ENCODE data around the gene ZNF429. TPM values are rescaled to one million over a fixed set of nuclear protein-coding genes. Genes with fewer than 3 reads are reported as not detected.
A peak's percentile ranks its signal among the peaks of the same experiment; 100 is the strongest.

ZNF429 gene
- total RNA-seq, 1 experiment from 2014 or later = 8.3 TPM

- H3K36me3 ChIP-seq (ENCODE audit: control insufficient read depth, insufficient read depth, low read length) = no peaks in the 10 kb centered on the region
- TF ChIP-seq TCF7L2 (IDR thresholded peaks at IDR 0.05; ENCODE audit: low read depth, low read length) = no peak
- TF ChIP-seq CTCF (IDR thresholded peaks at IDR 0.05) = no peak
- TF ChIP-seq POLR2AphosphoS5 (IDR thresholded peaks at IDR 0.05; ENCODE audit: low read depth, low read length) = no peak
- no peak for TF ChIP-seq REST (IDR thresholded peaks at IDR 0.05; ENCODE audit: insufficient read depth in 1 of 2, low read depth in 2 of 2, low read length in 1 of 2)
- no peak for TF ChIP-seq SIN3A (IDR thresholded peaks at IDR 0.05; ENCODE audit: borderline replicate concordance, insufficient read depth, low read depth, low read length)
- ChIA-PET POLR2A (interaction anchor here (1.2 kb wide), 1 partner anchor 12 kb away, joined by 4 read pairs; no protein-coding TSS in a partner anchor), CTCF (no interaction called here)
- H3K27ac ChIP-seq (ENCODE audit: low read length) = no peak overlapping the region
- H3K27me3 ChIP-seq (ENCODE audit: control insufficient read depth, insufficient read depth, low read length) = no peaks in the 10 kb centered on the region
- intact Hi-C loops (cut with micrococcal nuclease; ENCODE audit: unreplicated experiment) (loop anchor here (10.0 kb wide), 1 partner anchor 258 kb away; no protein-coding TSS in a partner anchor), in situ Hi-C loops (cut with HindIII; ENCODE audit: low pct_unique_long_range_greater_than_20kb, low sequenced_read_pairs) (no loop called here)
- no peaks in the 10 kb centered on the region for H3K9me3 ChIP-seq (ENCODE audit: control insufficient read depth, insufficient read depth, low read depth, low read length)
- H3K4me3 ChIP-seq (ENCODE audit: low read depth in 2 of 2, low read length in 2 of 2) = peak overlapping the region; percentile 77 to 85
- ATAC-seq = no peak
- no peaks in the 10 kb centered on the region for H3K4me1 ChIP-seq (ENCODE audit: control insufficient read depth, insufficient read depth, low read length)
- BruUV-seq (replicated peaks) = no TSS peak
- no peak for DNase-seq (ENCODE audit: low read depth, low spot score)
These were observed 42.9 kb upstream of the ZNF429 start for GRCh38 chr19:21462540-21462939.

- Histone ChIP-seq H3K4me3 (ENCODE audit: low read depth in 2 of 2, low read length in 2 of 2) (peak overlapping the region; percentile 77 to 85), H3K4me1 (ENCODE audit: control insufficient read depth, insufficient read depth, low read length) (no peaks in the 10 kb centered on the region), H3K27me3 (ENCODE audit: control insufficient read depth, insufficient read depth, low read length) (no peaks in the 10 kb centered on the region), H3K27ac (ENCODE audit: low read length) (peak overlapping the region; percentile 70), H3K9me3 (ENCODE audit: control insufficient read depth, insufficient read depth, low read depth, low read length) (no peaks in the 10 kb centered on the region), H3K36me3 (ENCODE audit: control insufficient read depth, insufficient read depth, low read length) (no peaks in the 10 kb centered on the region)
- in situ Hi-C loops (cut with HindIII; ENCODE audit: low pct_unique_long_range_greater_than_20kb, low sequenced_read_pairs) = no loop called here
- CTCF ChIA-PET = interaction anchor here (0.7 kb wide), 1 partner anchor 16 kb away, joined by 6 read pairs; no protein-coding TSS in a partner anchor
- BruUV-seq (replicated peaks) = TSS peak; percentile 92
- ATAC-seq (peak; percentile 100), DNase-seq (ENCODE audit: low read depth, low spot score) (peak; percentile 38)
- POLR2A ChIA-PET = interaction anchor here (0.5 to 1.2 kb wide), 2 partner anchors 11 to 105 kb away, joined by 4 read pairs; partner anchors contain the start of gene ZNF738
- no peak for TF ChIP-seq TCF7L2 (IDR thresholded peaks at IDR 0.05; ENCODE audit: low read depth, low read length)
- no peak for TF ChIP-seq REST (IDR thresholded peaks at IDR 0.05; ENCODE audit: insufficient read depth in 1 of 2, low read depth in 2 of 2, low read length in 1 of 2)
- 0 out of 2 replicates have a peak, but pooled peaks have one; percentile 64 for TF ChIP-seq SIN3A (IDR thresholded peaks at IDR 0.05; ENCODE audit: borderline replicate concordance, insufficient read depth, low read depth, low read length)
- TF ChIP-seq CTCF (IDR thresholded peaks at IDR 0.05) = no peak
- TF ChIP-seq POLR2AphosphoS5 (IDR thresholded peaks at IDR 0.05; ENCODE audit: low read depth, low read length) = peak; percentile 50
- intact Hi-C loops (cut with micrococcal nuclease; ENCODE audit: unreplicated experiment) = loop anchor here (10.0 kb wide), 1 partner anchor 259 kb away; no protein-coding TSS in a partner anchor
These were observed 41.8 kb upstream of the ZNF429 start for GRCh38 chr19:21463449-21464105.

Data from Panc1 (cell line).